ENCODE data around the gene FAM120B. TPM values are rescaled to one million over a fixed set of nuclear protein-coding genes. Genes with fewer than 3 reads are reported as not detected.

FAM120B gene
- total RNA-seq, 1 experiment from 2014 or later: 16.7 TPM

GRCh38 chr6:170453586-170454511 is 147.3 kb downstream of the FAM120B start:
- Histone ChIP-seq H2BK120ac (ENCODE audit: low read depth, low read length, poor library complexity, severe bottlenecking) (no peak overlapping the region), H3T11ph (ENCODE audit: low read length) (no peak overlapping the region), H2BK20ac (ENCODE audit: low read depth, low read length, poor library complexity, severe bottlenecking) (no peak overlapping the region), H2BK15ac (ENCODE audit: low read depth, low read length) (no peak overlapping the region), H3K56ac (ENCODE audit: insufficient read length, low read depth, low read length) (no peak overlapping the region), H4K20me1 (ENCODE audit: control insufficient read depth, insufficient read depth, insufficient read length) (no peaks in the 10 kb centered on the region), H4K91ac (ENCODE audit: insufficient read length, low read depth, low read length) (no peak overlapping the region), H3K18ac (ENCODE audit: insufficient read length, low read depth, low read length) (no peak overlapping the region), H2AK5ac (ENCODE audit: insufficient read length, low read length) (no peak overlapping the region), H3K23ac (ENCODE audit: insufficient read length, low read depth, low read length) (no peak overlapping the region), H3K9ac (ENCODE audit: extremely low read depth, insufficient read length, low read length) (no peak overlapping the region), H2BK12ac (ENCODE audit: insufficient read length, low read depth, low read length) (no peak overlapping the region), H3K27me3 (ENCODE audit: insufficient read depth, low read length) (no peaks in the 10 kb centered on the region), H3K4me2 (ENCODE audit: insufficient read depth, insufficient read length, low read length) (no peak overlapping the region), H4K8ac (replicated peaks; ENCODE audit: insufficient read length, low read depth, low read length) (no peak overlapping the region), H3K14ac (ENCODE audit: insufficient read depth, low read length) (no peak overlapping the region; the same call in 1 of the 2 replicates), H3K4ac (ENCODE audit: low read depth, low read length) (no peak overlapping the region), H3K9me3 (ENCODE audit: control insufficient read depth, low read depth, low read length) (no peaks in the 10 kb centered on the region), H4K5ac (ENCODE audit: insufficient read length, low read depth, low read length) (no peak overlapping the region), H3K79me2 (ENCODE audit: insufficient read depth, low read length) (no peaks in the 10 kb centered on the region), H3K27ac (ENCODE audit: insufficient read length, low read depth, low read length) (no peak overlapping the region), H3K79me1 (ENCODE audit: insufficient read depth, low read depth, low read length, poor library complexity, severe bottlenecking) (no peaks in the 10 kb centered on the region), H2BK5ac (ENCODE audit: insufficient read length, low read length) (no peak overlapping the region), H2AFZ (ENCODE audit: low read length) (no peak overlapping the region), H3K4me1 (ENCODE audit: insufficient read depth, low read length) (no peaks in the 10 kb centered on the region), H3K23me2 (ENCODE audit: insufficient read length, low read depth, low read length, poor library complexity, severe bottlenecking) (no peaks in the 10 kb centered on the region)
- Mint-ChIP-seq H3K27me3 (ENCODE audit: low read depth) (no peaks in the 10 kb centered on the region; the same call in 1 of the 2 replicates), H3K4me1 (peaks cover 4 to 16% of the 10 kb centered on the region in 2 experiments), H3K4me3 (no peak overlapping the region), H3K9me3 (peaks cover 0 to 6% of the 10 kb centered on the region in 2 experiments; a peak in 2 of 5 replicates), H3K27ac (no peak overlapping the region), H3K36me3 (ENCODE audit: insufficient read depth in 1 of 3, low read depth in 3 of 3) (no peaks in the 10 kb centered on the region)
- WGBS (ENCODE audit: extremely low coverage, insufficient read length, low lambda C conversion rate): no CpG with 5 or more reads among the region's 26 CpGs
- DNase-seq: no peak
- TF ChIP-seq CTCF (conservative IDR thresholded peaks at IDR 0.05): no peak

All from H9 (cell line).